GM04503 (cell line): Measurements from ENCODE around the gene C21orf91.

Source experiments
- DNase-seq: peaks from one replicate; pipeline ENCODE4 v3.0.0-alpha.2; 2012; ENCODE audit warnings: low read depth

The C21orf91 gene

DNA sequence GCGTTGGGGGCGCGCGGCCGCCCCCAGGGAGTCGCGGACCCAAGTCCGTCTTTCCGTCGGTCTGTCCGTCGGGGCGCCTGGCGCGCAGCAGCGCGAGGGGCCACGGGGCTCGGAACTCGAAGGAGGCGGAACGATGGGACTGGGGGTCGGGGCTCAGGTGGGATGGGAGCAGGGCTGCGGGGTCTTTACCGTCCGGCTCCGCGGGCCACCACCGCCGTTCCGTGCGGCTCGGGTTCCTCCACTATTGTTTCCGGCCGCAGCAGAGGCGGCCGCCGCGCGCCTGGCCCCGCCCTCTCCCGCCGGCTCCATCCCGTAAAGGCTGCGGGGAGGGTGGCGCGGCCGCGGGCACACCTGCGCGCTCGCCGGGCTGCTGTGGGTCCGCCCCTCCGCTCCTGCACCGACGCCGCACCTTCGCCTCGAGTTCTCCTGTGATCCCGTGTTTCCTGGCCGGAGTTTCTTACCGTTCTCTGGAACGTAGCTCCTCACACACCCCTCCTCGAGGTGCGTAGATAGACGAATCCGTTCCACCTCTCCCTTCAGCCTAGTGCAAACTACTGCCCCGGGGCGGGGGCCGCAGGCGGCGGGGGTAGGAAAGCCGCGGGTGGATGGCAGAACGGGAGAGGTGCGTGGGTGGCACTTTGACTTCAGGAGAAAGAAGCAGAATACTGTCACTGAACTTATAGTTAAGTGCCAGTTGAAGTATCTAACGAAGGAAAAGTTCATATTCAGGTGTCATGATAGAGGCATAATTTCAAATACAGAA, at the start of gene C21orf91:
TSS of gene C21orf91 (minus strand) at position 243 of the 763 bp plus-strand sequence. CDS start 1,038 bp downstream, outside the sequence.
- DNase-seq: peak; percentile 43

DNA sequence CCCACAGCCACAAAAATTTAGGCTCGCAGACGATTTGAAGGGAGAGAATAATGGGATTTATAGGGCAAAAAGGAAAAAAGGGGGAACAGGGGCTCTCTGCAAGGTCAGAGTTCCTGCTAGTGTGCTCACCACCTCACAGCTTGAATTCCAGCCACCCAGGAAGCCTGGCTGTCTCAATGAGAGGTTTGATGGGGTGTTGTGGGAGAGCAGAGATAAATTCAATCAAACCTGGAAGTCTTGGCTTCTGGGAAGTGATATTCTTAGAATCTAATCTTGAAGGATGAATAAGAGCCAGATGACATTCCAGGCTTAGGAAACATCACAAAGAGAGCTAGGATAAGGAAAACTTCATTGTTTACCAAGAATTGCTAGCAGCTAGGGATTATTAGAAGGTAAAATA, 47.4 kb upstream of the C21orf91 start:
- DNase-seq: no peak

DNA sequence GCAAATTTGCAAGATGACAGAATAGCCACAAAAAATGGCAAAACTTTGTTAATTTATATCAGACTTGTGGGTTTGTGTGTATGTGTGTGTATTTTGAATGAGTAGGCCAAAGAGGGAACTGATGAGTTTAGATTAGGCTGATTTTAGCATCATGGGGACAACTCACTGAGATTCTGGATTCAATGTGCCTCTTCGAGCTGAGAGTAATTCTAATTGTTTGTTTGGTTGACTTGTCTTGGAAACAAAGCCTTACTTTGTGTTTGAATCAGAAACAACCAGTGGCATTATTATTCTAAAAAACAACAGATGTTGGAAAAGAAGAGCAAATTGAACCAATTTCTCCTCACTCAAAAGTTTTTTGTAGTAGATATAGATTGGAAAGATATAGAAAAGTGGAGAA, 40.5 kb upstream of the C21orf91 start:
- no peak for DNase-seq

DNA sequence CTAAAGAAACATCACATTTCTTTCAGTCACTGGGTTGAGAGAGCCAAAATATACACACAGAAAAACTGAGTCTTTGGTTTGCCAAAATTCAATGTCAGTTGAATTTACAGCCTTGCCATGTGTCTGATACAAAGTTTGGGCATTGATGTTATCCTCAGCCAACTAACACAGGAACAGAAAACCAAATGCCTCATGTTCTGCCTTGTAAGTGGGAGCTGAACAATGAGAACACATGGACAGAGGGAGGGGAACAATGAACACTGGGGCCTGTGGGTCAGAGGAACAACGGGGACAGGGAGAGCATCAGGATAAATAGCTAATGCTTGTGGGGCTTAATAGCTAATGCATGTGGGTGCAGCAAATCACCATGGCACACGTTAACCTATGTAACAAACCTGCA, 39.6 kb upstream of the C21orf91 start:
- no peak for DNase-seq

DNA sequence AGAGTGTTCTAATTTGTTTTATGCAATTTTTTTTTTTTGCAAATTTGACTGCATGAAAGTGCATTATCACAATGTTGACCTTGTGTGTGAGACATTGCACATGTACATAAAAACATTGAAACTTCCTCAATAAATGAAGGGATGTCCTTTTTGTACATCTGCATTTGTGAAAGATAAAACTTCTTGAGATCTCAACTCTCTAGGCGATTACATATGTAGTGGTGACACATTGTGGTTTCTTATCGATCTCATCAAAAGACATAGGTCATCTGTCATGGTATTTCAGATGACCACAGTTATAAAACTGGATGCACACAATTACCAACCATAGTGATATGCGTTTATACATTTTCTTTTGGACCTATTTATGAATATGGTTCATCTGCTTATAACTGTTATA, 35.6 kb upstream of the C21orf91 start:
- DNase-seq: no peak

DNA sequence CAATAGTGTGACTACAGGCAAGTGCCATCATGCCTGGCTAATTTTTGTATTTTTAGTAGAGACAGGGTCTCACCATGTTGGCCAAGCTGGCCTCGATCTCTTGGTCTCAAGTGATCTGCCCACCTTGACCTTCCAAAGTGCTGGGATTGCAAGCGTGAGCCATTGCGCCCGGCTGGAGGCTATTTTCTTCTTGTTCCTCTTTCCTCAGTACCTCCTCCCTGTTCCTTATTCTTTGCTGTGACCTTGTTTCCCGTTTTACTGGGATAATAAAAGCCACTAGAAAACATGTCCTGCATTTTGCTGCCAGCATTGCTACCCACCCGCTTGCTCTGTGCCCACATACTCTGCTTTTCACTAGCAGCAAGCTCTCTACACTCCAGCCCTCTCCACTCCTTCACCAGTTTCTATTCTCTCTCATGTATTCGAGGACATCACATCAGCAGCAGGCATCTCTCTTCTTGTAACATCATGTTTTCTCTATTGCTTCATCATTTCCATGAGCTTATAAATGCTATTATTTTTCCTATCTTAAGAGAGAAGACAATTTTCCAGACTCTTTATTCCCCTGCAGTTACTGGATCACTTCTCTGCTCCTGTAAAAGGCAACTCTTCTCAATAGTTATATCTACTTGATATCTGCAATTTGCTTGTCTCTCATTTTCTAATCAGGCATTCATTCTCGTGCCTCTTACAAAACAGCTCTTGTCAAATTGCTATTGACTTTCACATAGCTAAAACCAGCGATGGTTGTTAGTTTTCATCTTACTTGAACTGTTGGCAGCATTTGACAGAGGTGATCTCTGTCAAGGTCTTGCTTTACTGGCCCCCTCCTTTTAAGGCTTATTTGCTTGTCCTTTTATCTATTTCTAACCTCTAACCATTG, 34.5 kb upstream of the C21orf91 start:
- no peak for DNase-seq

DNA sequence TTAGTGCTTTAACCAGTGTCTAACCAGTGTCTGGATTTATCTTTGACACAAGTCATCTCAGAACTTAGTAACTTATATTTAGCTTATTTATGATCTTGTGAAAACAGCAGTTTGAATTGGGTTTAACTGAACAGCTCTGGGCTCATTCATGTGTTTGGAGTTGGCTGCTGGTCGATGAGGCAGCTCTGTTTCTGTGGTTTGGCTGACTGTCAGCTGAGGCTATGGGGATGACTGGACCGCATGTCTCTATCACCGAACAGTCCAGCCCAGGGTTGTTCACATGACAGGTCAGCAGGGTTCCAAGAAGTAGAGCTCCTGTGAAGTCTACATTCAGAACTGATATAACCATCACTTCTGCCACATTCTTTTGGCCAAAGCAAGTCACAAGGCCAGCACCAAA, 29.1 kb upstream of the C21orf91 start:
- DNase-seq: peak; percentile 84

DNA sequence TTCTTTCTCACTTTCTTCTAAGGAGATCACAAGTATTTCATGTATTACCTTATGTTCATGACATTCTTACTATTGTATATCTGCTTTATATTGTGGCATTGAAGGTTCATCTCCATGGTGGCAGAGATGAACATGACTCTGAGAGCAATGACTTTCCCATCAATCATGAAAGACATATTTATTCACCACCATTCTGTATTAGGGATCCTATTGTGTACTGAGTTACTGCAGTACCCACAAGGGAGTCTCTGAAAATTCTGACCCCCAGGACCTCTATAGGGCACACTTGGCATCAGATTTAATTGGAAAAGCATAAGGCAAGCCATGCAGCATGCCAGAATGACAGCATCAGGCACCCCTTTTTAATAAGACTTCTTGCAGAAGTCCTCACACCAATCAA, 21.9 kb upstream of the C21orf91 start:
- no peak for DNase-seq

DNA sequence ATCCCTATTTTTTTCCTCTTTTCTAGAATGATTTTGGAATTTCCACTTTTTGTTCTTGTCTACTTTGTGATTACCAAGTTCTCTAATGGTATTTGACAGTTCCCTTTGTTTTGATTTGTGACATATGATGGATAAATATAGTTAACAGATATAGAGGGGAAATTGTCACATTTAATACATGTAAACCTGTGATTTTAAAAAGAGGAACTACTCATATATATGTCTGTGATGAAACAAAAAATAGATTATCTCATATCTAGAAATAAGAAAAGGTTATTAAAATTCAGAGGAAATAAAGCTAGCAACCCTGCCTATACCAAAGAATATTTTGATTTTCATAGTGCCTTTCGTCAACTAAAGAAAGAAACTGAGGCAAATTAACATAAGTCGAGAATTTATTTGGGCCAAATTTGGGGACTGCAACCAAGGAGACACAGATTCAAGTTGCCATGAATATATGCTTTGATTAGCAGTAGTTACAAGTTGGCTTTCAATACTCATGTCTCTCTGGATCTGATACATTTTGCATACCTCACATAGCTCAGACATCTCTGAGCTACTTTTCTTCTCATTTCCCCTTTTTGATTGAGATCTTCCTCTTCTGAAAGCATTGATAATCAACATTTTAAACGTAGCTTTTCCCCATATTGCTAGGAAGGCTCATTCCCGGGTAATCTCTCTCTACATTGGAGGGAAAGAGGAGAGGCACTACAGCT, 15.6 kb upstream of the C21orf91 start:
- DNase-seq: no peak

DNA sequence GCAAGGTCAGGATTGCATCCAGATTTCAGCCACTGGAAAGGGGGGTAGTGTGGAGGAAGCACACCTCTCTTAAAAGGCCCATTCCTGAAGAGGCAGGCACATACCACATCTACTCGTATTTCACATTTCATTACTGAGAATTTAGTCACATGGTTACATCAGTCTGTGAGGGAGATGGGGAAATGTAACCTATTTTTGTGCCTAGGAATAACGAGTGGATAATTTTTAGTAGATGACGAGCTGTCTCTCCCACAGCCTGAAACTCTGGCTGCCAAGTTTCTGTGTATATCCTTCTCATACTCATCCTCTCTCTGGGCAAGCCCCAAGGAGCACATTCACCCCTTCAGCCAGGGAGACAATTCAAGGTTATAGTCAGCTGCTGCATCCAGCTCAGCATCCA, 10.3 kb upstream of the C21orf91 start:
- peak; percentile 61 for DNase-seq

DNA sequence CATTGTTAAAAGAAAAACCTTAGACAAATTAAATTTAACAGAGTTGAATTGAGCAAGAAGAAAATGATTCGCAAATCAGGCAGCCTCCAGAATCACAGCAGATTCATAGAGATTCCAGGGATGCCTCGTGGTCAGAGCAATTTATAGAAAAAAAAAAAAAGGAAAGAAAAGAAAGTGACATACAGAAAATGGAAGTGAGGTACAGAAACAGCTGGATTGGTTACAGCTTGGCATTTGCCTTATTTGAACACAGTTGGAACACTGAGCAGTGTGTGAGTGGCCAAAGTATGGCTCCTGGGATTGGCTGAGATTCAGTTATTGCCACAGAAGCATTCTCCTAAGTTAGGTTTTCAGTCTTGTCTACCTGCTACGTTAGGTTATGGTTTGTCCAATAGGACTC, 9.1 kb upstream of the C21orf91 start:
- no peak for DNase-seq

DNA sequence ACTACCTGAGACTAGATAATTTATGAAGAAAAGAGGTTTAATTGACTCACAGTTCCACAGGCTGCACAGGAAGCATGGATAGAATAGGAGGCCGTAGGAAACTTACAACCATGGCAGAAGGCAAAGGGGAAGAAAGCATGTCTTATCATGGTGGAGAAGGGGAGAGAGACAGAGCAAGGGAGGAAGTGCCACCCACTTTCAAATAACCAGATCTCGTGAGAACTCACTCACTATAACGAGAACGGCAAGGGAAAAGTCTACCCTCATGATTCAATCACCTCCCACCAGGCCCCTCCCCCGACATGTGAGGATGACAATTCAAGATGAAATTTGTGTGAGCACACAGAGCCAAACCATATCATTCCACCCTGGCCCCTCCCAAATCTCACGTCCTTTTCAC, 4.7 kb upstream of the C21orf91 start:
- DNase-seq: no peak

DNA sequence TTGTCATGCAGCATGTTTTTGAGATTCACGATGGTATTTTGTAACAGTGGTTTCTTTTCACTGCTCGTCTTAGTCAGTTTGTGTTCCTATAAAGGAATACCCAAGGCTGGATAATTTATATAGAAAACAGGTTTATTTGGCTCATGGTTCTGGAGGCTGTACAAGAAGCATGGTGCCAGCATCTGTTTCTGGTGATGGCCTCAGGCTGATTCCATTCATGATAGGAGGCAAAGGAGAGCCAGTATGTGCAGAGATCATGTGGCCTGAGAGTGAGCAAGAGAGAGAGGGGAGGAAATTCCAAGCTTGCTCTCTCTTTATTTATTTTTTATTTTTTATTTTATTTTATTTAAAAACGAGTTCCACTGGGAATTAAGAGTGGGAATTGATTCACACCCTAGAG, 2.0 kb upstream of the C21orf91 start:
- DNase-seq: no peak

DNA sequence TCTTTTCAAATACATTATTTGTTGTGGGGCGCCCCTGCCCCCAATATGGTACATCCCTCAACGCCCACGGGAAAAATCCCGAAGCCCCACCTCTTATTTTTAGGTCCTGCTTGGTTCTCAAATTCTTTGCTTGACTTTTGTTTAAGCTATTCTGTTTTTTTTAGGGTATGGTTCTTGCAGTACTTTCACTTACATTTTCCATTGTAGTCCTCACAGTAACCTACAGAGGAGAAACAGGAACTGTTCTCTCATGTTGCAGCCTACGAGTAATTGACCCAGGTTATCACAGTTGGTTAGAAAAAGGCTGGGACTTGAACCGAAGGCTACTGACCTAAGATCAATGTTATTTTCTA, 697 bp upstream of the C21orf91 start:
- no peak for DNase-seq

DNA sequence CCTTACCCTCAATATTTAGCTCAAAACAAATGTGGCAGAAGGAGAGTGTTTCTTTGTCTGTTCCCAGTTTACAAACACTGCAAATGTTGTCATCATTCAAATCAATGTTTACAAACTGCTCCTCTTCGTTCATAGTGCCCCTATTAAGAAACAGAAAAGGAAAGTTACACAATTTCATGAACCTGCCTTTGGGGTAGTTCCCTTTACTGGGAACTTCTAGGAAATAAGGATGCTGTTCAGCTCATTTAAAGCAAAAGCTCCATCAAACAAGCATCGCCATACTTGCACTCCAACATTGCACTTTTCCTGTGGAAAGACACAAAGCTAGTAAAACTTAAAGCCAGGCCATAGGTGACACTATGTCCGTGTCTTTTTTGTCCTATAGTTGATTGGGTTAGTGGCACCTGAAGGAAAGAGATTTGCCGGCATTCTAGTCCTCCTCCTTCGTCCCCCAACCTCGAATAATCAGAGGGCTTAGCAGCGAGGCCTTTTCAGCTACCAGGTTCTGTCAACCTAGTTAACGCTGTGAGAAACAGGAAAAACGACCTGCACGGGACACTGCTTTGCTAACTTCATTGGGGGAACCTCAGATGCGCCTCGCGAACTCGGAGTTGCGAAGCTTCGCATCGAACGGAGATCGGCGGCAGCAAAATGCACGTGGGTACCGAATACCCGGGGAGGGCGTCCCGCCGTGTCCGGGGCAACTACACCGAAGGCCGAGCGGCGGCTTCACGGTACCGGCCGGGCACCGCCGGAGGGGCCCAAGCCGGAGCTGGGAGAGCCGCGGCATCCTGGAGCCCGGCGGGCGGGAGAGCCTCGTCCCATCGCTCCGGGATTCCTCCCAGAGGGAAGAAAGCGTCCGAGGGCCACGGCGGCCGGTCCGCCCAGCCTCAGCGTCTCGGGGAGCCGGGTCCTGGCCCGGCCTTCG, 706 bp downstream of the C21orf91 start:
- no peak for DNase-seq

DNA sequence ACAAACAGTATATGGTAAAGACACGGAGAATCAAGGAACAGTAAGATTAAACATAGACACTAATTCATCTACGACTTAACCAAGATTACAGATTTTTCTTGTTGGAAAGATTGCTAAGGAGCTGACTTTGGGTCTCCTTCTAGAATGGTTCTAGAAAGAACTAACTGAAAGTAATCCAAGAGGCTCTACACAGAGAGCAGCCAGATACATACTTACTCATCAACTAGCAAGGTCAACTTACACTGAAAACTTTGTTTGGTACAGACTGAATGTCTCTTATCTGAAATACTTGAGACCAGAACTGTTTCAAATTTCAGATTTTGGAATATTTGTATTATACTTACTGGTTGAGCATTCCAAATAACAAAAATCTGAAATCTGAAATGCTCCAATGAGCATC, 5.8 kb downstream of the C21orf91 start:
- no peak for DNase-seq

DNA sequence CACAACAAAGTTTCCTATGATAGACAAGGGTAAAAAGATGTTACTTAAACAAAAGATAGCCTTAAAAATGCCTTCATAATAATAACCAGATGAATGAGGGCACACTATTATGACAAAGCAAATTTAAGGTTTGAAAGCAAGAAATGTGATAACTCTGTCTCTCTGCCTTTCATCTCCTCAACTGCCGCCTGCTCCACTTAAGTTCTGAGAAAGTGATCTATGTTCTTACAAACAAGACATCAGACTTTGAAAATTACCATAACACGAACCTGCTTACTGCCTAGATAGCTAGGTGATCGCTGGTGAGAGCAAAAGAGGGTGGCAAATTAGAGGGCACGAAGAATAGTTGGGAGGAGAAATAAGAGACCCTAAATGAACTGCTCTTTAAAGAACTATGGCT, 13.2 kb downstream of the C21orf91 start:
- no peak for DNase-seq

DNA sequence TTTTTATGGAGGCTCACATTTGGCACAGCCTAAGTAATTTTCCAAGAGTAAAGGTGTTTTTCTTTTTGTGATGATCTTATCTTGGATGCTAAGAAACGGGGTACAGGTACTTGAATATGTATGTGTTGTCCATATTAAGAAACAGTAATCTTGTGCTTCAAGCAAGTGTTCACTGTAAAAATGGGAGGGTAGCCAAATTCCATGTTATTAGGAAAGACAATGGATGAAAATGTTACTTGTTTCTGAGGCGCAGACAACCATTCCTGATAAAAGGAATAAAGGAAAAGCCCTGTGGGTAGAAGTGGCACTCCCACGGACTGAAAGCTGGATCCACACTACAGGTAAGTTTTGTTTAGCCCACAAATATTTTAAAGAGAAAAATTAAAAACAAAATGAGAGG, 15.6 kb downstream of the C21orf91 start:
- no peak for DNase-seq

DNA sequence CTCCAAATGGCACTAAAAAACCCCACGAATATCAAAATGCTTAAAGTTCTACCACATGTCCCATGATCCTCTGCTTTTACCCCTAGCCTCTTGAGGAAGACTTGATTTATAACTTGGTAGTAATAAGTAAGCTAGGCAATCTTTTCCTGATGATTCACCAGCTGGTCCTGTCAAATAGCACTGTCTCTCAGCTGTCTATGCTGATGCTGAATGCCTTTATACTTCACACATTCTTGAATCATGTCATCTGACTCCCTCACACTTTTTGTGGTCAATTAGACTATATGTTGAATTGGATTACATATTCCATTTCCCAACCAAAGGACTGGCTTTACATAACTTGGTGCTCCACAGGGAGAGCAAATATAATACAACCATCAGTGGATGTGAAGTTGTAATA, 16.6 kb downstream of the C21orf91 start:
- peak; percentile 40 for DNase-seq

DNA sequence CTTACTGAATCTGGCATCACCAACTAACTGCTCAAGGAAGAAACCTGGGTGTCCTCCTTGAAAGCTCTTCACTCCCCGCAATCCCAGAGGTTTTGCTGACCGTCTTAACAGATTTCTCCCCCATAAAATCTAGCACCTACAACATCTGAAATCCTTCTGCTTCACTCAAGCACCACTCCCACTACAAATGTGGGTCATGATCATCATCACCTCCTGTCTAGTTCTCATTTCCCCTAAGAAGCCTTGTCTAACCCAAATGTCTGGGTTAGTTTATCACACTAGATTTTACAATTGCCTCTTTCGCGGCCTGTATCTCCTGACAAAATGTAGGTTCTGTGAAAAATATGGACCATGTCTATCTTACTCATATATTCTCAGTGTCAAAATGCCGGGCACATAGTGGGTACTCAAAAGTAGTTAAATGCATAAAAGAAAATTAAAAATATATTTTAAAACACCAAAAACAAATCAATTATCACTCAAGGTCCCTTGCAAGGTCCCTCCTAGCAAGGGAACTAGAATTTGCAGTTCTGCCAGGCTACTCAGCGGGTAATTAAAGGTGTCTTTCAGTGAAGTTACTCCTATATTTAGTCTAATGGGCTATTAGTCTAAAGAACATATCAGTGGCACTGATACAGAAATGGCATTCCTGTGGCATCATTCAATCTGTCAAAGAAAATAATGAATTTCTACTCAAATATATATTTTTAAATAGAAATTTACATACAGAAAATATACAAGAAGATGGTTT, 19.6 kb downstream of the C21orf91 start:
- no peak for DNase-seq

DNA sequence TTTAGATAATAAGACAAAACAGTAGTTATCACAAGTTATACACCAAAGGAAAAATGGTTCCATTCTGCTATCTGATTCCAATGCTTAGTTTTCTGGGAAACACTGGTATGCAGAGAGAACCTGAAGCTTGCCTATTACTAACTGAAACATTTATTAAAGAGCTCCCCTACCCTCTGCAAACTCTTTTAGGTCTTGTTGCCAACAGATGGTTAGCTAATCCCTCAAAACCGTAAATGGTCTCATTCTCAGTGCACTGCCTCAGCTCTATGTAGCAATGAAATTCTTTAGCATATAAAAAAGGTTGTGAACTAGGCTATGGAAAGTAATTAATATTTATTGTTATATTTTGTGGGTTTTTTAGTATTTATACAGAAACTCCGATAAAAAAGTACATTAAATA, 20.4 kb downstream of the C21orf91 start:
- DNase-seq: no peak
